A673 (cell line): ENCODE results near the gene HDAC4. TPM values are rescaled to one million over a fixed set of nuclear protein-coding genes. Genes with fewer than 3 reads are reported as not detected.

Experiments used
- BruUV-seq: library from RNA; stranded (reverse); fragments of 400-500 nt; replicated peaks from 2 replicates; lab custom pipeline; 2021; lab: Mats Ljungman, UMichigan
- CTCF ChIA-PET: fragments of 300-600 bp; sonication (Branson Sonifier 250); formaldehyde crosslinking; loops from one replicate; lab custom pipeline; 2022; ENCODE audit warnings: antibody characterized with exemption; lab: Charles Lee
- POLR2A ChIA-PET: fragments of 300-600 bp; sonication (Branson Sonifier 250); formaldehyde crosslinking; loops from one replicate; lab custom pipeline; 2022; ENCODE audit warnings: antibody characterized with exemption; ENCODE audit not compliant: low non-redundant PET; lab: Charles Lee
- DNase-seq: peaks from one replicate; pipeline ENCODE4 v3.0.0-alpha.2; 2015; ENCODE audit warnings: low spot score
- H3K27ac ChIP-seq: fragments of 200-600 bp; sonication (generic); 2 replicates; pipeline ENCODE4 v1.5.1; 2016; ENCODE audit warnings: mixed run types, low read depth, mild to moderate bottlenecking, mixed read lengths, antibody characterized with exemption, low read length; ENCODE audit not compliant: poor library complexity, severe bottlenecking
- H3K27me3 ChIP-seq: fragments of 200-600 bp; sonication (generic); replicated peaks from 2 replicates; pipeline ENCODE4 v1.6.1; 2017; ENCODE audit warnings: mixed run types, low read depth, mild to moderate bottlenecking, mixed read lengths, antibody characterized with exemption, low read length; ENCODE audit not compliant: insufficient read depth, poor library complexity
- H3K36me3 ChIP-seq: fragments of 200-600 bp; sonication (generic); 2 replicates; pipeline ENCODE4 v1.6.1; 2016; ENCODE audit warnings: mixed run types, mild to moderate bottlenecking, mixed read lengths, antibody characterized with exemption, low read length; ENCODE audit not compliant: insufficient read depth, poor library complexity, severe bottlenecking
- H3K4me1 ChIP-seq: fragments of 200-600 bp; sonication (generic); 2 replicates; pipeline ENCODE4 v1.6.1; 2017; ENCODE audit warnings: mixed run types, mild to moderate bottlenecking, mixed read lengths, antibody characterized with exemption, low read length; ENCODE audit not compliant: insufficient read depth, poor library complexity, severe bottlenecking
- H3K4me3 ChIP-seq: fragments of 200-600 bp; sonication (generic); 2 replicates; pipeline ENCODE4 v1.5.1; 2016; ENCODE audit warnings: low read depth, mixed run types, mild to moderate bottlenecking, mixed read lengths, low read length; ENCODE audit not compliant: poor library complexity, severe bottlenecking
- H3K9me3 ChIP-seq: fragments of 200-600 bp; sonication (generic); 2 replicates; pipeline ENCODE4 v1.6.1; 2016; ENCODE audit warnings: mixed run types, low read depth, mild to moderate bottlenecking, mixed read lengths, antibody characterized with exemption, low read length; ENCODE audit not compliant: poor library complexity, severe bottlenecking
- EZH2 ChIP-seq: fragments of 200-600 bp; sonication (generic); IDR thresholded peaks from 2 replicates; pipeline ENCODE4 v1.6.1; 2017; ENCODE audit warnings: borderline replicate concordance, low read depth, mild to moderate bottlenecking, mixed read lengths, antibody characterized with exemption, low read length; ENCODE audit not compliant: poor library complexity, severe bottlenecking
- intact Hi-C: fragments of 100-400 bp; cut with micrococcal nuclease; formaldehyde crosslinking; loops from one replicate; pipeline ENCODE4 v1.10.0; 2022; ENCODE audit not compliant: unreplicated experiment
- total RNA-seq: library from RNA; stranded (reverse); gene quantifications from 2 replicates; pipeline ENCODE4 v1.2.3, GENCODE V29; 2021
- TF ChIP-seq, protein P1 (sequence below): fragments of 300-800, 200-600 bp; sonication (generic); conservative IDR thresholded peaks from 2 replicates; pipeline ENCODE4 v1.5.1; 2017; ENCODE audit warnings: low read depth, mild to moderate bottlenecking, antibody characterized with exemption, low read length, moderate library complexity, mixed read lengths

The HDAC4 gene
- total RNA-seq, 1 experiment from 2014 or later, result 40.0 TPM

DNA sequence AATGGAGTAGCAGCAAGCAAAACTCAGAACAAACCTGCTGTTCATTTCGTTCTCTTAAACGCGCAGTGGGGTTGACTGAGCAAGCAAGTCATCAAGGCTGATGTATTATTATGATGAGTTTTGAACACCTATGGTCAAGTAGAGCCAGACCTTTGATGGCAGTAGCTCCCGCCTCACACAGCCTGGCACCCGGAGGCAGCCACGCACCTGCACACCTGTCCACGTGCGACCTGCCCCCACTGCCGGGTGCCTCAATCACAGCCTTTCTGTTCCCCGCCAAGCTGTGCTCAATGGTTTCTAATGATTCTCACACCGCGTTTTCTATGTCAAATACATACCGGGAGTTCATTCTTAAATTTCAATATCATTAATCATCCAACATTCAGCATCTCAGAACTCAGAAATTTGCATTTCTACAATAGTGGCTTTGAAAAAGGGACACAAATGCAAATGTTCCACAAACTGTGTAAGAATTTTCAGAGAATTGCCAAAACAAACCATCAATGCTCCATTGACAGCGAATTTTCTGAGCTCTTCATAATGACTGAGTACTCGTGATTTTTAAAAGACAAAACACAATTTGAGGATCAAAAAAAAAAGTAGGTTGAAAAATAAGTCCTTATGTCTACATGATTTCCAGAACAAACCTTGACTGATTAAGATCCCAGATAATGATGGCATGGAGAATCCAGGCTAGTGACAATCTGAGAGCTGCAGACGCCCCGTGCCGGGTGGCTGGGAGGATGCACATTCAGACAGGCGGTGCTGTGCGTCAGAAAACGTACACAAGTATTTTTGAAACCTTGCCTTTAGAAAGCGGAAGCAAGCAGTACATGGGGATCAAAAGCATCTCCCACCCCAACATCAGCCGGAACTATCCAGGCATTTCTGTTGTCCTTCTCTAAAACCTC lies 56.6 kb downstream of the HDAC4 start:
- no TSS peak for BruUV-seq
- Histone ChIP-seq H3K4me3 (no peak overlapping the region), H3K27me3 (no peaks in the 10 kb centered on the region), H3K27ac (no peak overlapping the region), H3K4me1 (no peaks in the 10 kb centered on the region), H3K9me3 (no peaks in the 10 kb centered on the region), H3K36me3 (no peaks in the 10 kb centered on the region)
- DNase-seq, result no peak
- POLR2A ChIA-PET, result no interaction called here
- intact Hi-C loops, result no loop called here
- CTCF ChIA-PET, result no interaction called here
- TF ChIP-seq EZH2, result no peak
- TF ChIP-seq, protein P1, sequence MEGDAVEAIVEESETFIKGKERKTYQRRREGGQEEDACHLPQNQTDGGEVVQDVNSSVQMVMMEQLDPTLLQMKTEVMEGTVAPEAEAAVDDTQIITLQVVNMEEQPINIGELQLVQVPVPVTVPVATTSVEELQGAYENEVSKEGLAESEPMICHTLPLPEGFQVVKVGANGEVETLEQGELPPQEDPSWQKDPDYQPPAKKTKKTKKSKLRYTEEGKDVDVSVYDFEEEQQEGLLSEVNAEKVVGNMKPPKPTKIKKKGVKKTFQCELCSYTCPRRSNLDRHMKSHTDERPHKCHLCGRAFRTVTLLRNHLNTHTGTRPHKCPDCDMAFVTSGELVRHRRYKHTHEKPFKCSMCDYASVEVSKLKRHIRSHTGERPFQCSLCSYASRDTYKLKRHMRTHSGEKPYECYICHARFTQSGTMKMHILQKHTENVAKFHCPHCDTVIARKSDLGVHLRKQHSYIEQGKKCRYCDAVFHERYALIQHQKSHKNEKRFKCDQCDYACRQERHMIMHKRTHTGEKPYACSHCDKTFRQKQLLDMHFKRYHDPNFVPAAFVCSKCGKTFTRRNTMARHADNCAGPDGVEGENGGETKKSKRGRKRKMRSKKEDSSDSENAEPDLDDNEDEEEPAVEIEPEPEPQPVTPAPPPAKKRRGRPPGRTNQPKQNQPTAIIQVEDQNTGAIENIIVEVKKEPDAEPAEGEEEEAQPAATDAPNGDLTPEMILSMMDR, result no peak

DNA sequence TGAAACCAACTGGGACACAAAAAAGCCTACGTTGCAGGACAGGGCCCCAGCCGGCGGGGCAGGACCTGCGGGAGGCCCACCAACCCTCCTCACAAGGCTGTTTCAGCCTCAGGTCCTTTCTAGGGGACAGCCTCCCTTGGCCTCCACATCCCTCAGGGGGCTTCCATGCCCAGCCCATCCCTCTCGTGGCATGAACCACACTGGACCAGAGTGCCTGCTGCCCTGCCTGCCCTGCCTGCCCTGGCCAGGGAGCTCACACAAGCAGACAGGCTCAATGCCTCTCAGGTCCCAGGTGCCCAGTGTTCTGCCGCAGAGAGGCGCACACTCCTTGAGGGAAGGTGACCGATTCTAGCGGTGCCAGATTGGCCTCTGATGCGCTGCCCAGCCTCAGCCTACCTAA lies 57.4 kb downstream of the HDAC4 start:
- TF ChIP-seq, protein P1, result no peak
- no peak for TF ChIP-seq EZH2
- Histone ChIP-seq H3K9me3 (no peaks in the 10 kb centered on the region), H3K27ac (no peak overlapping the region), H3K4me1 (no peaks in the 10 kb centered on the region), H3K36me3 (no peaks in the 10 kb centered on the region), H3K27me3 (no peaks in the 10 kb centered on the region), H3K4me3 (no peak overlapping the region)
- intact Hi-C loops, result no loop called here
- DNase-seq, result no peak
- ChIA-PET CTCF (no interaction called here), POLR2A (no interaction called here)
- no TSS peak for BruUV-seq

DNA sequence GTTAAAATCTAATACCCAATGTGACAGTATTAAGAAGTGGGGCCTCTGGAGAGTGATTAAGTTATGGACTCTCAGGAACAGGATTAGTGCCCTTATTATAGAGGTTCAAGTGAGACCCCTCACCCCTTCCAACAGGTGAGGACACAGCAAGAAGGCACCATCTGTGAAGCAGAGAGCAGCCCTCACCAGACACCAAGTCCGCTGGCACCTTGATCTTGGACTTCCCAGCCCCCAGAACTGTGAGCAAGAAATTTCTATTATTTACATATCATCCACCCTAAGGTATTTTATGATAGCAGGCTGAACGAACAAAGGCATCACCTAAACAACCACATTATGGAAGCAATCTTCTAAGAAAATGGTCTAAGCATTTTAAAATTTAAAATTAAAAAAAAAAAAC lies 59.0 kb downstream of the HDAC4 start:
- BruUV-seq, result no TSS peak
- intact Hi-C loops, result no loop called here
- Histone ChIP-seq H3K4me1 (no peaks in the 10 kb centered on the region), H3K27ac (no peak overlapping the region), H3K9me3 (no peaks in the 10 kb centered on the region), H3K4me3 (no peak overlapping the region), H3K27me3 (no peaks in the 10 kb centered on the region), H3K36me3 (no peaks in the 10 kb centered on the region)
- CTCF ChIA-PET, result no interaction called here
- no peak for TF ChIP-seq EZH2
- TF ChIP-seq, protein P1, result no peak
- no peak for DNase-seq
- POLR2A ChIA-PET, result no interaction called here
